Body of pancreas (tissue), 4 donors: ENCODE data around the gene FUS. TPM values are rescaled to one million over a fixed set of nuclear protein-coding genes. Genes with fewer than 3 reads are reported as not detected.
A peak's percentile ranks its signal among the peaks of the same experiment; 100 is the strongest.

Source experiments
- ATAC-seq: fragments of 150-250 bp; one replicate; pipeline ENCODE4 v1.9.1; 2016
- DNase-seq, 4 donors: peaks; one replicate each; pipeline ENCODE4 v3.0.0-alpha.2; 2019
- H3K27ac ChIP-seq, 4 donors: fragments of 200-600 bp; sonication (generic); 1 replicate in 3 of 4; 2 replicates in 1 of 4; pipeline versions ENCODE4 v1.5.1 to v1.6.1; 2016 to 2019; ENCODE audit warnings: mild to moderate bottlenecking in 1 of 4, mixed read lengths in 1 of 4, moderate library complexity in 1 of 4
- H3K27me3 ChIP-seq, 2 donors: fragments of 200-600 bp; sonication (generic); one replicate each; pipeline ENCODE4 v1.6.0; 2016; ENCODE audit warnings: mild to moderate bottlenecking in 1 of 2
- H3K36me3 ChIP-seq, 2 donors: fragments of 200-600 bp; sonication (generic); replicated peaks in 1 of 2; 2 replicates each; pipeline ENCODE4 v1.5.1; 2016; ENCODE audit warnings: low read depth in 2 of 2; ENCODE audit not compliant: insufficient read depth in 1 of 2
- H3K4me1 ChIP-seq: fragments of 200-600 bp; sonication (generic); one replicate; pipeline ENCODE4 v1.6.0; 2016
- H3K4me3 ChIP-seq, 2 donors: fragments of 200-600 bp; sonication (generic); 1 replicate in 1 of 2; 2 replicates in 1 of 2; pipeline ENCODE4 v1.5.1; 2016 to 2019
- H3K9me3 ChIP-seq, 3 donors: fragments of 200-600 bp; sonication (generic); 1 replicate in 2 of 3; 2 replicates in 1 of 3; pipeline ENCODE4 v1.5.1; 2016
- POLR2A ChIP-seq, 3 donors: fragments of 450-650 bp; IDR thresholded peaks; one replicate each; pipeline ENCODE4 v1.6.1; 2016; ENCODE audit warnings: antibody characterized with exemption in 3 of 3, mild to moderate bottlenecking in 2 of 3
- WGBS, 2 donors: methylation state at CpG; one replicate each; pipeline ENCODE4 v1.1.5; 2017; 5-methylcytosine and 5-hydroxymethylcytosine counted together
- intact Hi-C: fragments of 100-400 bp; cut with DNase I; formaldehyde crosslinking; loops from one replicate; pipeline ENCODE4 v1.15.1; 2023
- total RNA-seq, 2 donors: library from RNA; depleted of rRNA; stranded (reverse); fragments of >200 nt; gene quantifications; one replicate each; pipeline ENCODE4 v1.1.0, GENCODE V29; 2016
- TF ChIP-seq, protein P1 (sequence below), 7 experiments: fragments of 450-650 bp in 4 of 7; fragments of 200-600 bp in 3 of 7; sonication (generic) in 3 of 7; IDR thresholded peaks; one replicate each; pipeline ENCODE4 v1.5.1; 2016 to 2019; ENCODE audit warnings: antibody characterized with exemption in 7 of 7

The FUS gene
- total RNA-seq, 2 donors from 2014 or later = 43.6 to 68.9 TPM

GRCh38 chr16:31145398-31145990 is 34.4 kb upstream of the FUS start:
- no peaks in the 10 kb centered on the region for H3K9me3 ChIP-seq
- 77 to 83% methylated on average over 8 to 12 of the region's 12 CpGs for WGBS, 2 donors
- H3K4me3 ChIP-seq = no peak overlapping the region
- H3K36me3 ChIP-seq = no peaks in the 10 kb centered on the region
- TF ChIP-seq POLR2A (IDR thresholded peaks at IDR 0.05) = no peak
- TF ChIP-seq, protein P1, sequence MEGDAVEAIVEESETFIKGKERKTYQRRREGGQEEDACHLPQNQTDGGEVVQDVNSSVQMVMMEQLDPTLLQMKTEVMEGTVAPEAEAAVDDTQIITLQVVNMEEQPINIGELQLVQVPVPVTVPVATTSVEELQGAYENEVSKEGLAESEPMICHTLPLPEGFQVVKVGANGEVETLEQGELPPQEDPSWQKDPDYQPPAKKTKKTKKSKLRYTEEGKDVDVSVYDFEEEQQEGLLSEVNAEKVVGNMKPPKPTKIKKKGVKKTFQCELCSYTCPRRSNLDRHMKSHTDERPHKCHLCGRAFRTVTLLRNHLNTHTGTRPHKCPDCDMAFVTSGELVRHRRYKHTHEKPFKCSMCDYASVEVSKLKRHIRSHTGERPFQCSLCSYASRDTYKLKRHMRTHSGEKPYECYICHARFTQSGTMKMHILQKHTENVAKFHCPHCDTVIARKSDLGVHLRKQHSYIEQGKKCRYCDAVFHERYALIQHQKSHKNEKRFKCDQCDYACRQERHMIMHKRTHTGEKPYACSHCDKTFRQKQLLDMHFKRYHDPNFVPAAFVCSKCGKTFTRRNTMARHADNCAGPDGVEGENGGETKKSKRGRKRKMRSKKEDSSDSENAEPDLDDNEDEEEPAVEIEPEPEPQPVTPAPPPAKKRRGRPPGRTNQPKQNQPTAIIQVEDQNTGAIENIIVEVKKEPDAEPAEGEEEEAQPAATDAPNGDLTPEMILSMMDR (IDR thresholded peaks at IDR 0.05) = no peak
- ATAC-seq (no peak), DNase-seq (no peak)
- intact Hi-C loops = loop anchor here (5.0 to 10.0 kb wide), 3 partner anchors 43 to 161 kb away; partner anchors contain the start of genes HSD3B7, ZNF646 and ZNF668
- H3K27me3 ChIP-seq = no peaks in the 10 kb centered on the region
- no peak overlapping the region for H3K27ac ChIP-seq
- peaks cover 34% of the 10 kb centered on the region for H3K4me1 ChIP-seq

- Histone ChIP-seq H3K4me3 (no peak overlapping the region), H3K9me3 (no peaks in the 10 kb centered on the region), H3K27me3 (no peaks in the 10 kb centered on the region), H3K27ac (no peak overlapping the region), H3K4me1 (peaks cover 17% of the 10 kb centered on the region), H3K36me3 (no peaks in the 10 kb centered on the region)
- WGBS, 2 donors = 82 to 87% methylated on average over 3 of the region's 3 CpGs
- ATAC-seq (no peak), DNase-seq (no peak)
- TF ChIP-seq, protein P1 (IDR thresholded peaks at IDR 0.05) = no peak
- TF ChIP-seq POLR2A (IDR thresholded peaks at IDR 0.05) = no peak
- intact Hi-C loops = loop anchor here (5.0 to 10.0 kb wide), 3 partner anchors 45 to 163 kb away; partner anchors contain the start of genes HSD3B7, ZNF646 and ZNF668
Measured at GRCh38 chr16:31147574-31147973, 32.4 kb upstream of the FUS start.

- peak in 2 of 3 donors; percentile 29 to 34 for TF ChIP-seq POLR2A (IDR thresholded peaks at IDR 0.05)
- TF ChIP-seq, protein P1 (IDR thresholded peaks at IDR 0.05) = peak in 3 of 7 experiments; percentile 14 to 43 (median 28)
- intact Hi-C loops = loop anchor here (5.0 to 10.0 kb wide), 3 partner anchors 46 to 164 kb away; partner anchors contain the start of genes HSD3B7, ZNF646 and ZNF668
- Histone ChIP-seq H3K4me3 (no peak overlapping the region), H3K36me3 (no peaks in the 10 kb centered on the region), H3K27ac (no peak overlapping the region), H3K9me3 (no peaks in the 10 kb centered on the region), H3K27me3 (no peaks in the 10 kb centered on the region), H3K4me1 (peaks cover 11% of the 10 kb centered on the region)
- 13% methylated on average over 40 of the region's 40 CpGs; no CpG with 5 or more reads in 1 of the 2 donors for WGBS, 2 donors
- DNase-seq = peak; percentile 81 to 91 (median 88)
- ATAC-seq = peak; percentile 94
Measured at GRCh38 chr16:31148281-31148728, 31.6 kb upstream of the FUS start.

DNA sequence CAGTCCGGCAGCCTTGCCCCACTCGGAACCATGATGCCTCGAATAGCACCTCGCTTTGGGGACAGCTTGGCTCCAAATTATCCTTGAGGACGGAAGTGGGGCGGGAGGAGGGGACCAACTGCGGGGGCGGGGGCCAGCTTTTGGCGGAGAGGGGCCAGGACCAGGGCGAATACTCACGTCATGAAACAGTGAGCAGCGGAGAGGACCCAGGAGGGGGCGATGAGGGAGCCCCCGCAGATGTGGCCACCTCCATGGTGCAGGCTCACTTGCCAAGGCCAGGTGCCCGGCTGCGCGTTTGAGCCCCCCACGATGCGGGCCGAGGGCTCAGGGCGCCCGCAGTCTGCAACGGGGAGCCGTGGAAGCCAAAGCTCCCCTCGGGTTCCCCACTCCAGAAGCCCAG is 31.0 kb upstream of the FUS start:
- H3K27ac ChIP-seq = no peak overlapping the region
- H3K9me3 ChIP-seq = no peaks in the 10 kb centered on the region
- no peaks in the 10 kb centered on the region for H3K27me3 ChIP-seq
- no peaks in the 10 kb centered on the region for H3K36me3 ChIP-seq
- TF ChIP-seq, protein P1 (IDR thresholded peaks at IDR 0.05) = no peak
- no peak for TF ChIP-seq POLR2A (IDR thresholded peaks at IDR 0.05)
- peaks cover 11% of the 10 kb centered on the region for H3K4me1 ChIP-seq
- H3K4me3 ChIP-seq = no peak overlapping the region
- DNase-seq (no peak), ATAC-seq (no peak)
- WGBS, 2 donors = 77 to 87% methylated on average over 5 to 24 of the region's 25 CpGs
- intact Hi-C loops = loop anchor here (5.0 to 10.0 kb wide), 3 partner anchors 47 to 164 kb away; partner anchors contain the start of genes HSD3B7, ZNF646 and ZNF668
